GM18502 (cell line): ENCODE data around the gene HS1BP3.

Source experiments
- ATAC-seq: cut with Tn5 transposase; IDR thresholded peaks from one replicate; pipeline ENCODE4 v1.9.1; 2021; ENCODE audit warnings: mild to moderate bottlenecking; ENCODE audit not compliant: unreplicated experiment, poor library complexity

Gene HS1BP3

GRCh38 chr2:20608666-20609348, 42.1 kb downstream of the HS1BP3 start:
- ATAC-seq, result no peak

GRCh38 chr2:20607446-20607845, 43.5 kb downstream of the HS1BP3 start:
- no peak for ATAC-seq

- no peak for ATAC-seq
These were observed 44.7 kb downstream of the HS1BP3 start for GRCh38 chr2:20606198-20606597.

GRCh38 chr2:20604951-20605381, 45.9 kb downstream of the HS1BP3 start:
- ATAC-seq, result no peak

GRCh38 chr2:20604401-20604911, 46.4 kb downstream of the HS1BP3 start:
- ATAC-seq, result no peak

- ATAC-seq, result no peak
These were observed 47.1 kb downstream of the HS1BP3 start for GRCh38 chr2:20603791-20604190.

GRCh38 chr2:20602803-20603202, 48.1 kb downstream of the HS1BP3 start:
- no peak for ATAC-seq

- ATAC-seq, result no peak
These were observed 50.1 kb downstream of the HS1BP3 start for GRCh38 chr2:20600756-20601325.

- ATAC-seq, result no peak
These were observed 50.9 kb downstream of the HS1BP3 start for GRCh38 chr2:20599861-20600461.

- no peak for ATAC-seq
These were observed 51.8 kb downstream of the HS1BP3 start for GRCh38 chr2:20599001-20599600.

- no peak for ATAC-seq
These were observed 53.1 kb downstream of the HS1BP3 start for GRCh38 chr2:20597860-20598183.

- no peak for ATAC-seq
These were observed 53.7 kb downstream of the HS1BP3 start for GRCh38 chr2:20596973-20597859.

GRCh38 chr2:20596193-20596972, 54.5 kb downstream of the HS1BP3 start:
- ATAC-seq, result peak; percentile 6

- ATAC-seq, result peak; percentile 89
These were observed 55.3 kb downstream of the HS1BP3 start for GRCh38 chr2:20595439-20596192.

GRCh38 chr2:20594957-20595356, 55.9 kb downstream of the HS1BP3 start:
- ATAC-seq, result peak; percentile 3

- no peak for ATAC-seq
These were observed 56.7 kb downstream of the HS1BP3 start for GRCh38 chr2:20594048-20594750.

GRCh38 chr2:20593072-20594034, 57.5 kb downstream of the HS1BP3 start:
- no peak for ATAC-seq
